Activated CD8-positive, alpha-beta memory T cell treated with anti-CD3 and anti-CD28 coated beads for 4 hours (primary cell): Measurements from ENCODE around the gene NDUFAF2.
"Not testable (repeated sequence)": the region's sequence is repeated elsewhere in the genome, so short reads cannot be mapped to it uniquely, and the experiment has no call there.

Source experiments
- DNase-seq, 2 donors: peaks; one replicate each; pipeline ENCODE4 v3.0.0-alpha.2; 2020; ENCODE audit warnings: low read depth in 2 of 2

The NDUFAF2 gene

GRCh38 chr5:61048534-61048933 lies 103.5 kb downstream of the NDUFAF2 start:
- no peak for DNase-seq

- no peak for DNase-seq
These were observed 105.3 kb downstream of the NDUFAF2 start for GRCh38 chr5:61050292-61050691.

DNA sequence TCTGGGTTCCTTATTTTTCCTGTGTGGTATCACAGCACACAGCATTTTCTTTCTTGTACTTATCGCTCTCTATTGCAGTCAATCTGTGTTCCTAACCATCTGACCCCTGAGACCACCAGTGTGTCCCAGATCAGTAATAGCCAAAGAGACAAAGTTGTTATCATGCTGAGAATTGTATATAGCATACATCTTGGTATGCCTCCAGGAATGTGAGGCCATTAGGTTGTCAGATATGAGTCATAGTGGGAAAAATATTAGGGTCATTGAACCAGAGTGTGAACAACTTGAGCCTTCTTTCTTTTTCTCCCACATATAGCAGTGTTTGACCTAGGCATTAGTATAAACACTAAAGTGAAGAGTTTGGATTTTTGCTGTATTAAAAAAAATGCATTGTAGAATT lies 106.3 kb downstream of the NDUFAF2 start:
- DNase-seq: no peak

DNA sequence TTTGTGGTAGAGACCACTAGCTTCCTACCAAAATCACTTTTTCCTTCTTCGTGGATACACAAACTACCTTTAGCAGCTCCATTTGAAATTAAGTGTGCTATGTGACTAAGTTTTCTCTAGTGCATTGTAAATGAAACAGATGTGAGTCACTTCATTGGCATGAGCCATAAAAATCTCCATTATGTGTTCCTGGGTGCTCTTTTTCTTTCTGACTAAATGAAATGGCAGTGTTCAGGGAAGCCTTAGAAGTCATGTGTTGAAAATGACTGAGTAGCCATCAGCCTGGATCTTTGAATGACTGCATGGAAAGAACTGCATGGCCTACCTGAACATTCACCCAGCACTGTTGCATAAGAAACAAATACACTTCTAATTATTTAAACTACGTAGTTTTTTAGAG lies 107.9 kb downstream of the NDUFAF2 start:
- DNase-seq: no peak

DNA sequence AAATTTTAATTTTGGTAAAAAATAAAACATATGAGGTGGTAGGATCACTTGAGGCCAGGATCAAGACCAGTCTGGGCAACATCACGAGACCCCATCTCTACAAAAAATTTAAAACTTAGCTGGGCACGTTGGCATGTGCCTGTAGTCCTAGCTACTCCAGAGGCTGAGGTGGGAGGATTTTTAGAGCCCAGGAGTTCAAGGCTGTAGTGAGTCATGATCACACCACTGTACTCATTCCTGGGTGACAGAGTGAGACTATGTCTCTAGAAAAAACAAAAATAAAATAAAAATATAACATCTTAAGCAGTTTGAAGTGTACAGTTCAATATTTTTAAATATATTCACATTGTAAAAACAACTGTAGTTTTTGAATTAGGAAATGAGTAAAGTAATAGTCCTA lies 108.9 kb downstream of the NDUFAF2 start:
- no peak for DNase-seq

DNA sequence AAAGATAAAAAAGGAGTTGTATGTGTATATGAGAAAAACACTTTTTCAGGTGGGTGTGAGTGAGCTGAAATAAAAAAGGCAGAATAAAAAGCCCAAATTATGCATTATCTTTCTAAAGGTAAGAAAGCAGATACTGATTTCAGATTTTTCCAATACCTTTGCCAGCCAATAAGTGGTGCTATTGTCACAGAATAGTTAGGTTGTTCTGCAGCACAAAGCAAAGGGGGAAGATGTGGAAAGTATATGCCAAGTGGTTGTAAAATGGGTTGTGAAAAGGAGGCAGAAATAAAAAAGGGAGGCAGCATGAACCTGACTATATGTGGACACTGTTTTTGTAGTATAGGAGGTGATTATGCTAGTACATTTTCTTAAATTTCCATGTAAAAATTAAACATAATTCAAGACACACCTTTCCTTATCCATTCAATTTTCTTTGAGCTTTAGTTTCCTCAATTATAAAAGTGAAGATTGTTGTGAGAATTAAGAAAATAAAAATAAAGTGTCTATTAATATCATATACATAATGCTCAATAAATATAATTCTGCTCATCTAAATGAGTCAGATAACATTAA lies 110.5 kb downstream of the NDUFAF2 start:
- DNase-seq: no peak

- DNase-seq: no peak
These were observed 114.5 kb downstream of the NDUFAF2 start for GRCh38 chr5:61059499-61059898.

DNA sequence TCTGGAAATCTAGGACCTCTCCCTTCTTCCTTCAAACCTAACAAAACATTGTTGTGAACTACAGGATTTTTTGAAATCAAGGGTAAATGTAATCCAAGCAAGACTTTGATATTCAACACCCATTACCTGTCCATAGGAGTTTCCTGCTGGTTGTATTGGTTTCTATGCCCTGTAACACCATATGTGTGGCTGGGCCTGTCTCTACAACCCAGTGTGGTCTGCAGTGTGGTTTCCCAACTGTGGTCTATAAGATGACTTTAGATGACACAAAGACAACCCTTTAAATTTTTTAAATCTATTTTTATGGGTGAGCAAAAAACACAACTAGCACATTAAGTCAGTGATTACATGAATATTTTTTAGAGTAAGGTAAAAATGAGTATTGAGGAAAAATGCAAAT lies 124.1 kb downstream of the NDUFAF2 start:
- DNase-seq: no peak

DNA sequence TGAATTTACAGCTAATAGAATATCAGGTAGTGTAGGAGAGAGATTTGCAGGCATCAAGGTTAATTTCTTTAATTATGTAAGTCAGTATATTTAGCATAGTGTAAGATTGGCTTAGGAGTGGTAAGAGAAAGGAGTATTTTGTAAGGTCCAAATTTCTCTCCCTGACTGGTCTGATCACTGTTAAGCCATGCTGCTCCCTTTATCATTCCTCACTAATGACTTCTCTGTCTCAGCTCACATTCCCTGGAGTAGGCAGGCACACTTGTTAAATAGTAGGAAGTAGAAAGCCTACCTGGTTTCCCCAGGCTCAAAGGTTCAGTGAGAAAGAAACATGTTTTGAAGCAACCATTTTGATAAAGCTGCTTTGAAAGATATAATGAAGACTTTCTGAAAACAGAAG lies 126.5 kb downstream of the NDUFAF2 start:
- DNase-seq: no peak

GRCh38 chr5:61076626-61077025 lies 131.6 kb downstream of the NDUFAF2 start:
- DNase-seq: no peak

- DNase-seq: no peak
These were observed 136.7 kb downstream of the NDUFAF2 start for GRCh38 chr5:61081741-61082140.

- DNase-seq: no peak
These were observed 137.7 kb downstream of the NDUFAF2 start for GRCh38 chr5:61082516-61083280.

GRCh38 chr5:61084658-61085057 lies 139.7 kb downstream of the NDUFAF2 start:
- no peak for DNase-seq

DNA sequence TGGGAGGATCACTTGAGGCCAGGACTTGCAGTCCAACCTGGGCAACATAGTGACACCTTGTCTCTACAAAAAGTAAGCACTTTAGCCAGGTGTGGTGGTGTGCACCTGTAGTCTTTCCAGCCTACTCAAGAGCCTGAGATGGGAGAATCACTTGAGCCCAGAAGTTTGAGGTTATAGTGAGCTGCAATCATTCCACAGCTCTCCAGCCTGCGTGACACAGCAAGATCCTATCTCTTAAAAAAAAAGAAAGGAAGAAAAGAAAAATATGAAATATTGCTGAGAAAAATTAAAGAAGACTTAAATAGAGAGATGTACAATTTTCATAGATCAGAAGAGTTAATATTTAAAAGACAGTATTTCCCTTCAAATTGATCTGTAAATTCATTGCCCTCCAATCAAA lies 140.9 kb downstream of the NDUFAF2 start:
- no peak for DNase-seq

DNA sequence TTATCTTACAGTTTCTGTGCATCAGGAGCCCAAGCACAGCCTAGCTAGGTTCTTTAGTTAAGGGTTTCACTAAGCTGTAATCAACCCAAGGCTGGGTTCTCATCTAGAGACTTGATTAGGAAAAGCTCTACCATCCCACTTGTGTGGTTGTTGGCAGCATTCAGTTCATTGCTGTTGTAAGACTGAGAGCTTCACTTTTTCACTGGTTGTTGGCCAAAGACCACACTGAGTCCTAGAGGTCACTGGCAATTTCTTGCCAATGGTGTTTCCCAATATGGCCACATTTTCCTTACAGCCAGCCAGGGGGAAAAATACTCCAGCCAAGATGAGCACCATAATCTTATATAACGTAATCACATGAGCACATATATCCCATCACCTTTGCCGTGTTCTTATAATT lies 142.9 kb downstream of the NDUFAF2 start:
- no peak for DNase-seq

DNA sequence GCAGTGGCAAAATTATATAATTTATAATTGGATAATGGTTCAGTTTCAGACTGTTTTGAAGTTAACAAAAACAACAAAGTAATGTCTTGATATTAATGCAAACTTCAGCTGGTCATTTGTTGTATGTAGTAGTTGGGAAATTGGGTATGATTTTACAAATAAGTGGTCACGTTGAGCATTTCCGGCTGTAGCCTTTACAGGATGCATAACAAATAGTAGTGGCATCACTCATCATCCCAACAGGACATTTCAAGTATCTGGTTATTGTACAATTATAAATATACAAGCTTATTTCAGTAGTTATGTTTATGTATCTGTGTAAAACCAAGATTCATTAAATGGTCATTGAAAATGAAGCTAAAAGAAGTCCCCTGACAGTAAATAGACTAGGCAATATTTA lies 144.3 kb downstream of the NDUFAF2 start:
- DNase-seq: no peak

GRCh38 chr5:61093046-61093771 lies 148.2 kb downstream of the NDUFAF2 start:
- DNase-seq: not testable (repeated sequence)

GRCh38 chr5:61097465-61097864 lies 152.5 kb downstream of the NDUFAF2 start:
- no peak for DNase-seq

DNA sequence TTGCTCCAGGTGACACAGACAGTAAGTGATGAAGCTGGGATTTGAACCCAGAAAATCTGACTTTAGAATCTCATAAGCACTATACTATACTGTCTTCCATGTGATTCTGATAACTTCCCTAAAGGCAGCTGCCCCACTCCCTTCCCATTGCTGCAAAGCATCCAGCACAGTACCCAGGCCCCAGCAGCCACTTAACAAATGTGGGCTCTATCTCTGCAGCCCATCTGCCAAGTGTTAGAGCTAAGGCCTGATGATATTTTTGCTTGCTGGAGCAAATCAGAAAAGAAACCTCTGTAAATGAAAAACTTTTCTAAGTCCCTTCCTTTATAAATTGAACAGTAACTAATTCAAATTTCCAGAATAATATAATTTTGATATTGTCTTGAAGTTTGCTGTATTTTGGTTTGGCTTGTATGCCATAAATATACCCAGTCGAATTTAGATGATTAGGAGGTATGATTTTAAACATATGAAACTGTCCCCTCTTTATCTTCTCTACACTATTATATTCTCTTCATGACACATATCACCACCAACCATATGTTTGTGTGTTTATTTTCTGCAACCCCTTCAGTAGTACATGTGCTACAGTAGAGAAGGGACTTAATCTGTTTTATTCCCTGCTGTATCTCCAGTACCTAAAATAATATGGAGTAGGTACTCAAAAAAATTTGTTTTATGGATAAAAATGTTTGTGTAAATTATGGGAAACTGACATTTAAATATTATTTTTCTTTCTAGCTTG lies 153.4 kb downstream of the NDUFAF2 start:
- no peak for DNase-seq

DNA sequence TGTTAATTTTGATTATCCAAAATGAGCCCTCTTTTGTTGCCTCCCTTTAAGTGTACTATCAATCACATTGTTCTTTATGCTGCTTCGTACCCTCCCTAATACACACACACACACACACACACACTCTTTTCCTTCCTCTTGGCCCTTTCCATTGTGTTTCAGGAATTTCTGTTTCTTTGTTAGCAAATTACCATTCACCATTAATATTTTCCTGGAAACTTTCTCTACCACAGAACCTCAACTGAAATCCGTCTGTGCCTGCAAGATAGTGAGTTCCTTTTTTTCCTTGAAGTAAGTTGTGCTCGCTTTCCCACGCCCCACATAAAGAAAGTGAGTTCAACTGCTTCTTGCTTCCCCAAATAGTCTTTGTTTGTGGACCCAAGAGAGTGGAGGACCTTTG lies 155.4 kb downstream of the NDUFAF2 start:
- DNase-seq: no peak

DNA sequence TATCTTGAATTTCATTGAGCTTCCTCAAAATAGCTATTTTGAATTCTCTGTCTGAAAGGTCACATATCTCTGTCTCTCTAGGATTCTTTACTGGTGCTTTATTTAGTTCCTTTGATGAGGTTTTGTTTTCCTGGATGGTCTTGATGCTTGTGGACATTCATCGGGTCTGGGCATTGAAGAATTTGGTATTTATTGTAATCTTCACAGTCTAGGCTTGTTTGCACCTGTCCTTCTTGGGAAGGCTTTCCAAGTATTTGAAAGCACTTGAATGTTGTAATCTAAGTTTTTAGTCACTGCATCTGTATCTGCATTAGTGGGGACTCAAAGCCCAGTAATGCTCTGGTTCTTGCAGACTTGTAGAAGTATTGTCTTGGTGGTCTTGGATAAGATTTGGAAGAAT lies 169.4 kb downstream of the NDUFAF2 start:
- DNase-seq: no peak

- DNase-seq: no peak
These were observed 171.0 kb downstream of the NDUFAF2 start for GRCh38 chr5:61115968-61116367.
